ENCODE data around the gene SLC9A1.
"Not testable (repeated sequence)": the region's sequence is repeated elsewhere in the genome, so short reads cannot be mapped to it uniquely, and the experiment has no call there.

SLC9A1 gene

DNA sequence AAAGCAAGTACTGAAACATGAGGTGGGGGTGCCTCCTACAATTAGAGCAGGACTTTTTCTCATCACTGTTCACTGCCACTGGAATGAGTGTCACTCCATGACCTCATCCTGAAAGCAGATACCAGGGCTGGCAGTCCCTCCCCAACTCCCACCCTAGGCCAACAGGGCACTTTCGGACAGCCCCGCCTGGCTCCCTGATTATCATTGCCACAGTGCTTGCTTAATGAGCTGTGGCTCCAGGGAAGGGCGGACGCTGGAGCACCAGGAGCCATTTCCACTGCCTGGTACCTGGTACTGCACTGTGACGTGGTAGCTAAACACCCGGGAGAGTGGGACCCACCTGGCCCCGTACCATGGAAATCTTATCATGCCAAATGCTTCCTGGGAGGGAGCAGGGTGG is 22.3 kb downstream of the SLC9A1 start:
- DNase-seq (ENCODE audit: low read depth), result no peak

DNA sequence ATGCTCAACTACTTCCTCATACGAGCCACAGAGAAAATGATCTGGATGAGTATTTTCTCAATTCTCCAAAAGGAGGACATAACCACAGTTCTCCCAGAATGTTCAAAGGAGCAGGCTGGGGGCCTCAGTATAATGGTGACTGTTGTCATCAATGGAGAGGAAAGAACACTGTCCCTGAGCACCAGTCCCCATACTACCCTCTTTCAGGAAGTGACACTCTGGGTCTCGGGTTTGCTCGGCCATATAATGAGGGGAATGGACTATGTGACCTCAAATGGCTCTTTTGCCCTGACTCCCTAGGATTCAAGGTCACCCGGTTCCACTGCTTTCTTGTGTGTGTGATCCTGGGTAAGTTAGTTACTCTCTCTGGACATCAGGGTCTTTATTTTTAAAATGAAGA is 22.8 kb downstream of the SLC9A1 start:
- no peak for DNase-seq (ENCODE audit: low read depth)

DNA sequence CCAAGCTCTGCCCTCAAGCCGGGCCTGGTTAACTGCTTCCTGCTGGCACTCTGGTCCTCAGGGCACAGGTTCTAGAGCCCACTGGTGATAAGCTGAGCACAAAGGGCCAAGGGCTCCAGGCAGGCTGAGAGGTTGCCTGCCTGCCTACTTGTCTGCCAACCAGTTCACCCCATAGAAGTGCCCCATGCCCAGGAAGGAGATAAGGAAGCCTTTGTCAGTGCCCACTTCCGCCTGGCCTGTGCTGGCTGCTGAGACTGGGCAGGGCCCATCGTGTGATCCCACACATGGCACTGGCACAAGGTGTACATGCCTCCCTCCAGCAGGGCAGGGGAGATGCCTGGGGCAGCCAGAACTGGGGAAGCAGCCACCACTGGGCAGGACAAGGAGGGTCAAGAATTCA is 24.1 kb downstream of the SLC9A1 start:
- no peak for DNase-seq (ENCODE audit: low read depth)

DNA sequence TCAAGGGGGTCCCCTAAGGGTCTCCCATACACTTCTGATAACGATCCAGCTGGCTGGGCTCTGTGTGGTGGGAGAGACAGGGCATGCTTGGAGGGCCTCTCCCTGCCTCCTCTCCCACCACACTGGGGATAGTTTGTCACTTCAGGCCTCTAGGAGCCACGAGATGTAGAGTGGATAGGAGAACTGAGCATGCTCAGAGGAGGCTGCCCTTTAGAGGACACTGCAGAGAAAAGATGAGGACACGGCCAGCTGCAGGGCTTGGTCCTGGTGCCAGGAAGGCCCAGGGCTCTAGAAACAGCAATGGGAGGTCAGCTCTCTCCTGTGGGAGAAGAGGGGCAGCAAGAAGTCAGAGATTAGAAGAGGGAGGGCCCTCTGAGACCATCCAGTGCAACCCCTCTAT is 25.7 kb downstream of the SLC9A1 start:
- no peak for DNase-seq (ENCODE audit: low read depth)

DNA sequence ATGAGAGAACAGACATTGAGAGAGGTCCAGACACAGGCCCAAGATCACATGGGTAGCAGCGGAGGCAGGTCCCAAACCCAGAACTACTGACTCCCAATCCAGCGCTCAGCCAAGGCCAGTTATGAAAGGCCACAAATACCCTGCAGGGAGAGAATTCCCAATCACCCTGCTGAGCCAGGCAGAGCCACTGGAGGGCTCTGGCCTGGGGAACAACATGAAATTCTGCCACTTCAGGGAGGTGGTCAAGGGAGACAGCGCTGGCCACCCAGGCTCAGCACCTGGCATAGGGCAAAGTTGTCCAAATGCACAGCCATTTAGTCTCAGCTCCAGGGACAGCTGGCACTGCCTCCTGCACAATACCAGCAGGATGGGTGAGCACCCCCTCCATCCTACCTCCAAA is 27.5 kb downstream of the SLC9A1 start:
- DNase-seq (ENCODE audit: low read depth), result no peak

DNA sequence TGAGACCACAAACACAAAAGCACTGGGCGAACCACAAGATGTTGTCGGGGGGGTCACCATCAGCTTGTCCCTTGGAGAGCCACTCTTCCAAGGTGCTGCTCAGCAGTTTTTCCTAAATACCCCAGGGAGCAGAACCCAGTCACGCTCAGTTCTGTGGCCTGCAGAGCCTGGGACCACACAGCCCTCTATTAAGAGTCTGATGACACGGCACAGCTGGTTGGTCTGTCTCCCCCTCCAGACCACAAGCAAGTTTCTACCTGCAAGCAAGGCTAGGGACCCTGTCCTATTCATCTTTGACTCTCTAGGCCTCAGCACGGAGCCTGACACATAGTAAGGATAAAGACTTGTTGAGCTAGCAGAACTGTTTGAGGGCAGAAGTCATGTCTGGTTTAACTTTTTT is 28.5 kb downstream of the SLC9A1 start:
- no peak for DNase-seq (ENCODE audit: low read depth)

DNA sequence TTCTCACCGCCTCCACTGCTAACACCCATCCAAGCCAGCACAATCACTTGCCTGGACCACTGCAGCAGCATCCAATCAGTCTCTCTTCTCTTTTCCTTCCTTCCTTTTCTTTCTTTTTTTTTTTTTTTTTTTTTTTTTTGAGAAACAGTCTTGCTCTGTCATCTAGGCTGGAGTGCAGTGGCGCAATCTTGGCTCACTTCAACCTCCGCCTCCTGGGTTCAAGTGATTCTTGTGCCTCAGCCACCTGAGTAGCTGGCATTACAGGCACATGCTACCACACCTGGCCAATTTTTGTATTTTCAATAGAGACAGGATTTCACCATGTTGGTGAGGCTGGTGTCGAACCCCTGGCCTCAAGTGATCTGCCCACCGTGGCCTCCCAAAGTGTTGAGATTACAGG is 29.8 kb downstream of the SLC9A1 start:
- DNase-seq (ENCODE audit: low read depth), result not testable (repeated sequence)

DNA sequence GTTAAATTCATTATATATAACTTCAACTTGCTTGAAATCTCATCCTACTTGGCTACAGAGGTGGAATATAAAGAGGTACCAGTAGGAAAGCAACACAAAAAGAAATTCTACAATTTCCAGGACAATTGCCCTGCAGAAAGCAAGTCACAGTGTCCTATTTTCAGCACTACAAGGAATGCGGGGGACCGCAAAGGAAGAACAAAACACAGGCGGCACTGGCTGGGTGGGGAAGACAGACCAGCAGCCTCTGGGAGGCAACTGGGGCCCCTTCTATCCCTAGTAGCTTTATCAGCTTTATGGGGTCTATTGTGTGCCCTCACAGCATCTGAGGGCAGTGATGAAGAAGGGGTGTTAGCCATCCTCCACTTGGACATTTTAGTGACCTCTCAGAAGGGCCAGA is 30.5 kb downstream of the SLC9A1 start:
- DNase-seq (ENCODE audit: low read depth), result no peak

DNA sequence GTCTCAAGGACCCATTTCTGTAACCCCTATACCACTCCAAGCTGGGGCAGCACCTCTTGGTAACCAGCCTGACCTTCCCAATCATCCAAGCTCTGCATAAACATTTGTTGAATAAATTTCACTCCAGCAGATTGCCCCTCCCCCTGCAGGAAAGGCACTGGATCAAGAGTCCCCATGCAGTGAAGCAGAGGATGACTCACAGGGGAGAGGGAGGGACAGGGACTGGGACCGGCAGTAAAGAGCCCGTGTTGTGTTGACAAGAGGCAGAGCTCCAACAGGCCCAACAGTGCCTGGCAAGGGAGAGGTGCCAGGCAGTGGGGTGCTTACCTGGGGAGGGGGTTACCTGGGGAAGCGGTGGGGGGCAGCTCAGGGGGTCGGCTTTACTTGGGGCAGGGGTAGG is 32.3 kb downstream of the SLC9A1 start:
- no peak for DNase-seq (ENCODE audit: low read depth)

DNA sequence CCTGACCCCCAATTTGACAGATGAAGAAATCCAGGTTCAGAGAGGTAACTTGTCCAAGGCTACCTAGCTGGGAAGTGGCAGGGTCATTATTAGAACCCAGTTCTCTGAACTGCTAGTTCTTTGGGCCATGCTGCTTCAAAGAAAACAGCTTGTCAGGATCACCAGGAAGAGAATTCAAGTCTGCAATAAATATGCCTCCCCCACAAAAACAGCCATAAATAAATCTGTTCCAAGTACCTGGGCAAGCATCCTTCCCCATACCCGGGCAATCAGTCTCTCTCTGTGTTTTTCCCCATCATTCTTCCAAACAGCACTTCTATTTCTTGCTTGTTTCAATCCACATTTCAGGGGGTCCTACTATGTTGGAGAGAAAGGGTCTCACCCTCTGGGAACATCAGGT is 34.1 kb downstream of the SLC9A1 start:
- no peak for DNase-seq (ENCODE audit: low read depth)

DNA sequence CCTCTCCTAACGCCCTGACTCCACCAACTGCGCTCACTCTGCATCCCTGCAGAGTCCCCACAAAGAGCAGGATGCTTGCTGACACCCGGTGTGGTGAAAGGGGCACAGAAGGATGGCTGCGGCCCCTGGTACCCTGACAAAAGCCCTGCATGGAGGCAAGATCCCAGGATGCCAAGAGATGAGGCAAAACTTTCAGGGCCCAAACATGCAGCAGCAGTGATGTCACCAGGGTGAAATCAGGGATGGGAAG is 36.6 kb downstream of the SLC9A1 start:
- no peak for DNase-seq (ENCODE audit: low read depth)

DNA sequence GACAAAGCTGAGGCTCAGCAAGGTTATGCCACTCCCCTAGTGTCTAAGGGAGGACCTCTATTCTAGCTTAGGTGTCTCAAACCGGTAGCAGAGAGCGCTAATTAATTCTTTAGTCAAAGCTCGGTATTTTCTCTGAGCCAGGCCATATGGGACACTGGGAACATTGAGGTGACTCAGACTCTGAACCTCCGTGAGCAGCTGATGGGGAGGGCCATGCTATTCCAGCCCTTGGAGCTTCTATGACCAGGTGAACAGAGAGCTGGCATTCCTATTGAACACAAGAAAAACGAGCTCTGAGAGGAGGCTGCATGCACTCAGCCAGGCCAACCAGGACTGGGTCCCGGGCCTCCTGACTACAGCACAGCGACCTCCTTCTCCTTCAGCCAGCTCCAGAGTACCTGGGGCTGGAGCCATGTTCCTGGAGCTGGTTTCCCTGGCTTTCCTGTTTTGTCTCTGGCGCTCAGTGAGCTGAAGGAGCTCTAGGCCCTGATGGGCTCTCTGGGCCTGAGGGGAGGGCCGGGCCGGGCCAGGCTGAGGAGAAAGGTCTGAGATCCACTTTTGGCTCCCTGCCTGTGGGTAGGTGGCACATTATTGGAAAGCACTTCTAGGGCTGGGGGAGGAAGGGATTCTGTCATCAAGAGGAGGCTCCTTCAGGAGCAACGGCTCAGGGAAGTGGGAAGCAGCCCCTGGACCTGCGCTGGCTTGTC is 37.0 kb downstream of the SLC9A1 start:
- no peak for DNase-seq (ENCODE audit: low read depth)

DNA sequence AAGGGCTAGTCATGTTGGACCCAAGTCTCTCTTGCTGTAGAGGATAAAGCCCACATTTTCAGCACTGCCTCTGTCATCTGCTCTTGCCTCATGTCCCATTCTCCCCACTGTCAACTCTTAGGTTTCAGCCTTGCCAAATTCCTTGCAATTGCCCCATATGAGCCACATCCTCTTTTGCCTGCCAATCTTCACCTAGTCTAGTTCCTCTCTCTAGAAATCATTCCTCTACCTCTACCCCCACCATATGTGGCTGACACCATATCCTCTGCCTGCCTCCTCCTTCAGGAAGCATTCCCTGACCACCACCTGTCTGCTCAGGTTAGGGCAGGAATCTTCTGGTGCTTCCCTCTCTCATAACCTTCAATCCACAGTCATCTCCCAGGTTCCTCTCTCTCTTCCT is 38.2 kb downstream of the SLC9A1 start:
- no peak for DNase-seq (ENCODE audit: low read depth)

DNA sequence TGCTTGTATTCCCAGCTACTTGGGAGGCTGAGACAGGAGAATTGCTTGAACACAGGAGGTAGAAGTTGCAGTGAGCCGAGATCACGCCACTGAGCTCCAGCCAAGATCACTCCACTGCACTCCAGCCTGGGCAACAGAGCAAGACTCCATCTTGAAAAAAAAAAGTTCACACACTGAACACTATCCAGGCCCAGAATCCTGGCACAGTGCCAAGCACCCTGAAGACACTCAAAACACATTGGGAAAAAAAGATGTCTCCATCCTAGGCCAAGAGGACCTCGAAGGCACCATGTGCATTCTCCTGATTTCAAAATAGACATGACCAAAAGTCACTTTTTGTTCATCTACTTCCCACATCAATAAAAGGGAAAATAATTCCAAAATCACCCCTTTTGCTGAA is 38.7 kb downstream of the SLC9A1 start:
- no peak for DNase-seq (ENCODE audit: low read depth)

DNA sequence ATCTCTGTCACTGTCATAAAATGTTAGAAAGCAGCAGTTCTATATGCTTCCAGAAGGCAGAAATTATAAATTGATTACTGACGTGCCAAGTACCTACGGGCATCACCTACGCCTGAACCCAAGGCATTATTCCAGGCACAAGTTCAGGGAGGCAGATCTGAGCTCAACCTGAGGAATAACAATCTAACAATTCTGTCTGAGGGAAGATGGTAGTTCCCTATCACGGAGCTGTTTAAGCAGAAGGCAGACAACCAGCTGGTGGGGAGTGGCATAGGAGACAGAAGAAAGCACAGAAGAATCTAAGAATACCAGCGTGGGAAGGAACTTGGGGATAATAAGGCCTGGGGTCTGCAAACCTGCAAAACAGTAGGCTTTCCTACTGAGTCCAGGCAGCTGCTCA is 40.4 kb downstream of the SLC9A1 start:
- DNase-seq (ENCODE audit: low read depth), result no peak

DNA sequence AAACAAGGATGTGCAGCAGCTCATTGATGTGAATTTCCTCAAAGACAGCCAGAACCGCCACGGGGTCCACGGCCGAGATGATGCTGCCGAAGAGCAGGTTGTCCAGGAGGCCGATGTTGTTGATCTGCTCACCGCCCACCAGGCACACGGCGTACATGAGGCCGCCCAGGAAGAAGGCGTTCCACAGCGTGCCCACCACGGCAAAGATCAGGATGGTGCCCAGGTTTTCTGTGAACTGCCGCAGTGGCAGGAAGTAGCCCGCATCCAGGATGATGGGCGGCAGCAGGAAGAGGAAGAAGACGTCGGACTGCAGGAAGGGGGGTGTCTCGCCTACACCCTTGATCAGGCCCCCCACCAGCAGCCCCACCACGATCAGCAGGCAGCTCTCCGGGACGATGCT is 41.1 kb downstream of the SLC9A1 start:
- no peak for DNase-seq (ENCODE audit: low read depth)

DNA sequence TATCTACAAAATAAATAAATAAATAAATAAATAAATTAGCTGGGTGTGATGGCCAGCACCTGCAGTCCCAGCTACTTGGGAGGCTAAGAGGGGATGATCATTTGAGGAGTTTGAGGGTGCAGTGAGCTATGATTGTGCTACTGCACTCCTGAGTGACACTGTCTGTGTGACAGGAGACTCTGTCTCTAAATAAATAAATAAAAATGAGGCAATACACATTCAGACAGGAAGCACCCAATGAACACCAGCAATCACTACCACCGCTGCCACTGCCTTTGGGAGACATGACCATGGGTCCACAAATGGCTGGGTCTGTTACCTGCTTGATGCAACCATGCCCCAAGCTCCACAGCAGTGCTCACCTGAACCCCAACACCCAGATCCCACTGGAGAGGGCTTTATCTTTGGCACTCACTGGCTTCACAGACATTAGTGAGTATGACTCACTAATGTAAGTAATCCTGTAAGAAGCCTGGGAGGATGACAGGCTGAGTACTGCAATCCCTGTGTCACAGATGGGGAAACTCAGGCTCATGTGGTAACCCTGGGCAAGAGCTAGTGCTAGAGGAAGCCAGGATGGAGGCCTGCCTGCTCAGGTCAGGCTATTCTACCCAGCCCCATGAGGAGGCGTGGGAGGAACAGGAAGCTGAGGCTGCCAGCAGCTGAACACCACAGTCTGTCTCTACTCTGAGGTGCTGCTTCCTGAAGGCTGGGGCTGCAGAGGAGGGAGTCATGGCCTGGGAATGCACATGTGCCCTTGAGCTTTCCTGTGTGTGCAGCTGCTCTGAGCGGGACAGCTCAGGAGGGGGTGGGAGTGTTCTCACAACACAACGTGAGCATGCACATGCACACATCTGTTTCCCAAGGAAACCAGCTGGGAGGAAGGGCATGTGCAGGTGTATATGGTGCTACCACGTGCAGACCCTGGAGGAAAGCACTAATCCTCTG is 43.0 kb downstream of the SLC9A1 start:
- DNase-seq (ENCODE audit: low read depth), result peak; percentile 60

DNA sequence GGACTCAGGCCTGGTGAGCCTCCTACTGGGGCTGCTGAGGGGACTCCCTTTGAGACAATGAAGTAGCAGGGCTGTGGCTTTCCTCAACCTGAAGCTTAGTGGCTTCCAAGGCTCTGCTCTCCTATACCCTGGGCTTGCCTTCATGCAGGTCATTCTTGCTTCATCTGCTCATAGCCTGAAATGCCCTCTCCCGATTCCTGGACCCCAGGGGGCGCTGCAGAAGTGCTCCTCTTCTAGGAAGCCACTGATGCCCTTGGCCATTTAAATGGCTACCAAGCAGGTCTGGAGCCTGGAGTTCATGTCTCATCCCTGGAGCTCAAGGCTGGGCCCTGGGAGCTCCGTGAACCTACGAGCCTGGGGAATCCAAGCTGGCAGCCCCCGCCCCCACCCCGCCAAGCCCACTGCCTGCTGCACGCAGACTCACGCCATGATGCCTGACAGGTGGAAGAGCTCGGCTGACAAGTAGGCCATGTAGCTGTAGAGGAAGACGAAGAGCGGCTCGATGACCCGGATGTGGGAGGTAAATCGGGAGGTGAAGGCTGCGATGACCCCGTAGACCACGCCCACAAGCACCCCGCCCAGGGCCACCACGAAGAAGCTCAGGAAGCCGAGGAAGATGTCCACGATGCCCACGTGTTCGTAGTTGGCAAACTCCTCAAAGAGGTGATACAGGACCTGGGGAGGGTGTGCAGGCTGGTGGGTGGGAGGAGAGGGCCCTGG is 45.7 kb downstream of the SLC9A1 start:
- DNase-seq (ENCODE audit: low read depth), result no peak

DNA sequence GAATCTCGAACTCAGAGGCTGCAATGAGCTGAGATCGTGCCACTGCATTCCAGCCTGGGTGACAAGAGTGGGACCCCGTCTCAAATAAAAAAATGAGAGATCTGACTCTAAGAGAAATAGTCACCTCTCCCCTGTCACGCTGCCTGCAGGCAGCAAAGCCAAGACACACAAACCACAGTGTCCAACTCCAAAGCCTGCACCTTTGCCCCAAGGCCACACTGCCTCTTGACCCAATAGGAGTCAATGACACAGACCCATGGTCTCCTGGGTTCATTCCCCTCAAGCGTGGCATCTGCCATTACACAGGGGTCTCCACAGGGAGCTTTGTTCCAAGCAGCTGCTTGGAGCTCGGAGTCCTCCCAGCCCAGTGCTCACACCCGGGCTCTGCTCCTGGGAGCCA is 46.3 kb downstream of the SLC9A1 start:
- no peak for DNase-seq (ENCODE audit: low read depth)

DNA sequence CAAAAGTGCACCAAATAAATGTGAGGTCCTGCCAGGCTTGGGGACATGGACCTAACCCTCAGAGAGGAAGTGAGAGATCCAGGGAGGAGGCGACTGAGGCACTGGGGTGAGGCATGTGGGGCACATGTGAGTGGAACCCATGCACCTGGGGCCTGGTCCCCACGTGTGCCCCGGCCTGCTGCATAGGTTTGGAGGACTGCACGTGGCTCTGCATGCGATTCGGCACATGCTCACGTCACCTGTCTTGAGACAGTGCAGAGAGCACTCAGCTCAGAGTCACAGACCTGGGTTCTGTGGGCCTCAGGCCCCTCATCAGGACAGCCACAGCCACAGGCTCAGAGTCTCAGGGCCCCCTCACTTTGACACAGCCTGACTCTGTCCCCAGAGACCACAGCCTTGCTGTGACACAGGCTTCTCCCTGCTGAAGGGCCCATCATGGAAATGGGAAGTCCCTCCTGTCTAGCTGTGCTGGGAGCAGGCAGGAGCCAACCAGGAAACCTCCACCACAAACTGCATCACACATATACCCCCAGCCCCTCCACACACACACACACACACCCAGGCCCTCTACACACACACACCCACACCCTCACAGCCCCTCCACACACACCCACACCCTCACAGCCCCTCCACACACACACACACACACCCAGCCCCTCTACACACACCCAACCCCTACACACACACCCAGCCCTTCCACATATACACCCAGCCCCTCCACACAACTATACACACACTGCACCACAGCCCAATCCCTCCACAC is 48.2 kb downstream of the SLC9A1 start:
- no peak for DNase-seq (ENCODE audit: low read depth)

DNA sequence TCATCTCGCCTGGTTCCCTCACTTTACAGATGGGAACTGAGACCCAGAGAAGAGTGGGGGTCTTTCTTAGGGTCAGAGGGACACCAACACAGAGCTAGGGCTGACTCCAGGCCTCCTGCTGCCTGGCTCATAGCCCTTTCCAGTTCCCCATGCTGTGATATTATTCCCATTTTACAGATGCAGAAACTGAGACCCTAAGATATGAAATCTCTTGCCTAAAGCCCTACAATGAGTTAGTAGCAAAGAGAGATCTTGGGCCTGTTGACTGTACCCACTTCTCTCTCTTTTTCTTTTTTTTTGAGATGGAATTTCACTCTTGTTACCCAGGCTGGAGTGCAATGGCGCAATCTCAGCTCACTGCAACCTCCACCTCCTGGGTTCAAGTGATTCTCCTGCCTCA is 49.9 kb downstream of the SLC9A1 start:
- DNase-seq (ENCODE audit: low read depth), result no peak

DNA sequence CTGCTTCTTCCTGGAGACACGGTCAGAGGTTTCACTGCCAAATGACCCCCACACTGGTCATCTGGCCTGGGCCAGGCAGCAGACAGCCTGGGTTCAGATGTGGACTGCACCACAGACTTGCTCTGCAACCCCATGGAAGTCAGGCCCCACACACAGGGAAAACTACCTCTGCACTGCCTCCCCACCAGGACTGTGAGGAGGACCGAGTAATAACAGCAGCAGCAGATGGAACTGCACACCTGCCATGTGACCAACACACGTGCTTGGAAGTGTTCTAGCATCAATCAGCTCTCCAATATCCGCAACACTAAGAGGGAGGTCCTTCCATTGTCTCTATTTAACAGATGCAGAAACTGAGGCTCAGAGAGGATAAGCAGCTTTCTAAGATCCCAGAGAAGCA is 51.4 kb downstream of the SLC9A1 start:
- no peak for DNase-seq (ENCODE audit: low read depth)

Measured in stimulated activated CD8-positive, alpha-beta memory T cell treated with anti-CD3 and anti-CD28 coated beads, Interleukin-4, amount 100 ng/mL, for 24 hours (primary cell).